Karpas-422 (cell line): ENCODE measurements around the gene ERC2. TPM values are rescaled to one million over a fixed set of nuclear protein-coding genes. Genes with fewer than 3 reads are reported as not detected.

Experiments
- DNase-seq: peaks from one replicate; pipeline ENCODE4 v3.0.0-alpha.2; 2015
- H2AFZ ChIP-seq: fragments of 200-600 bp; sonication (generic); 2 replicates; pipeline ENCODE4 v1.6.1; 2014; ENCODE audit warnings: antibody characterized with exemption, low read length, mixed read lengths
- H3K27ac ChIP-seq: fragments of 200-600 bp; sonication (generic); 2 replicates; pipeline ENCODE4 v1.5.1; 2014; ENCODE audit warnings: mild to moderate bottlenecking, low read length, moderate library complexity
- H3K27me3 ChIP-seq: fragments of 200-600 bp; sonication (generic); 2 replicates; pipeline ENCODE4 v1.6.1; 2014; ENCODE audit warnings: low read length, mixed read lengths
- H3K36me3 ChIP-seq: fragments of 200-600 bp; sonication (generic); 2 replicates; pipeline ENCODE4 v1.6.1; 2014; ENCODE audit warnings: low read length, mixed read lengths; ENCODE audit not compliant: insufficient read depth
- H3K4me1 ChIP-seq: fragments of 200-600 bp; sonication (generic); 2 replicates; pipeline ENCODE4 v1.6.1; 2014; ENCODE audit warnings: mild to moderate bottlenecking, low read length, mixed read lengths
- H3K4me2 ChIP-seq: fragments of 200-600 bp; sonication (generic); 2 replicates; pipeline ENCODE4 v1.6.1; 2014; ENCODE audit warnings: low read length, low read depth, mild to moderate bottlenecking; ENCODE audit not compliant: poor library complexity, severe bottlenecking
- H3K4me3 ChIP-seq: fragments of 200-600 bp; sonication (generic); 2 replicates; pipeline ENCODE4 v1.5.1; 2014; ENCODE audit warnings: mild to moderate bottlenecking, antibody characterized with exemption, low read length, mixed read lengths
- H3K79me2 ChIP-seq: fragments of 200-600 bp; sonication (generic); 2 replicates; pipeline ENCODE4 v1.6.1; 2014; ENCODE audit warnings: mild to moderate bottlenecking, low read length, mixed read lengths
- H3K9ac ChIP-seq: fragments of 200-600 bp; sonication (generic); 2 replicates; pipeline ENCODE4 v1.6.0; 2014; ENCODE audit warnings: low read length
- H3K9me2 ChIP-seq: fragments of 200-600 bp; sonication (generic), shearing (Covaris generic); replicated peaks from 2 replicates; pipeline ENCODE4 v1.6.0; 2014; ENCODE audit warnings: mild to moderate bottlenecking, low read length, moderate library complexity; ENCODE audit not compliant: insufficient read depth
- H3K9me3 ChIP-seq: fragments of 300-700, 200-600 bp; sonication (generic); 2 replicates; pipeline ENCODE4 v1.6.1; 2014; ENCODE audit warnings: low read length, mixed read lengths
- H4K20me1 ChIP-seq: fragments of 200-600 bp; sonication (generic); 2 replicates; pipeline ENCODE4 v1.6.1; 2014; ENCODE audit warnings: mild to moderate bottlenecking, antibody characterized with exemption, low read length, low read depth; ENCODE audit not compliant: insufficient read depth
- total RNA-seq: library from RNA; depleted of rRNA; stranded (reverse); fragments of >200 nt; shearing (Covaris generic); gene quantifications from 2 replicates; pipeline ENCODE4 v1.2.3, GENCODE V29; 2014; ENCODE audit warnings: low replicate concordance

Gene ERC2
- total RNA-seq, 1 experiment from 2014 or later = 3.7 TPM

- no peaks in the 10 kb centered on the region for H3K36me3 ChIP-seq
- no peak overlapping the region for H3K4me3 ChIP-seq
- no peaks in the 10 kb centered on the region for H3K9me2 ChIP-seq
- H3K27ac ChIP-seq = peak overlapping the region; percentile 60
- H3K79me2 ChIP-seq = no peaks in the 10 kb centered on the region
- no peaks in the 10 kb centered on the region; the same call in 1 of the 2 replicates for H3K9me3 ChIP-seq
- H3K4me2 ChIP-seq = no peak overlapping the region
- H3K4me1 ChIP-seq = peaks cover 57% of the 10 kb centered on the region
- no peaks in the 10 kb centered on the region for H4K20me1 ChIP-seq
- no peak overlapping the region for H3K9ac ChIP-seq
- no peak overlapping the region for H2AFZ ChIP-seq
- DNase-seq = peak; percentile 49
- no peaks in the 10 kb centered on the region for H3K27me3 ChIP-seq
Measured at GRCh38 chr3:55549177-55549576, 919.1 kb downstream of the ERC2 start.

GRCh38 chr3:55546866-55547669, 921.2 kb downstream of the ERC2 start:
- Histone ChIP-seq H3K79me2 (no peaks in the 10 kb centered on the region), H3K4me2 (peak overlapping the region; percentile 61), H3K36me3 (no peaks in the 10 kb centered on the region), H4K20me1 (no peaks in the 10 kb centered on the region), H3K4me1 (peaks cover 49% of the 10 kb centered on the region), H3K4me3 (no peak overlapping the region), H3K27me3 (no peaks in the 10 kb centered on the region), H3K9me3 (no peaks in the 10 kb centered on the region; the same call in 1 of the 2 replicates), H3K27ac (no peak overlapping the region; the same call in 1 of the 2 replicates), H3K9ac (no peak overlapping the region), H3K9me2 (no peaks in the 10 kb centered on the region), H2AFZ (no peak overlapping the region)
- DNase-seq = no peak

GRCh38 chr3:55545995-55546394, 922.3 kb downstream of the ERC2 start:
- no peaks in the 10 kb centered on the region for H3K79me2 ChIP-seq
- H3K27ac ChIP-seq = no peak overlapping the region
- no peaks in the 10 kb centered on the region; the same call in 1 of the 2 replicates for H3K9me3 ChIP-seq
- no peaks in the 10 kb centered on the region for H3K36me3 ChIP-seq
- no peaks in the 10 kb centered on the region; the same call in 1 of the 2 replicates for H3K27me3 ChIP-seq
- DNase-seq = no peak
- no peaks in the 10 kb centered on the region for H4K20me1 ChIP-seq
- H3K9ac ChIP-seq = no peak overlapping the region
- H2AFZ ChIP-seq = no peak overlapping the region
- peaks cover 49% of the 10 kb centered on the region for H3K4me1 ChIP-seq
- no peak overlapping the region for H3K4me2 ChIP-seq
- H3K4me3 ChIP-seq = no peak overlapping the region
- H3K9me2 ChIP-seq = no peaks in the 10 kb centered on the region

GRCh38 chr3:55544219-55544618, 924.0 kb downstream of the ERC2 start:
- Histone ChIP-seq H3K9me3 (no peaks in the 10 kb centered on the region), H3K4me2 (no peak overlapping the region), H3K4me3 (no peak overlapping the region), H2AFZ (no peak overlapping the region), H3K27me3 (no peaks in the 10 kb centered on the region; the same call in 1 of the 2 replicates), H3K9ac (no peak overlapping the region), H3K9me2 (no peaks in the 10 kb centered on the region), H3K36me3 (no peaks in the 10 kb centered on the region), H4K20me1 (no peaks in the 10 kb centered on the region), H3K79me2 (no peaks in the 10 kb centered on the region), H3K4me1 (peaks cover 42% of the 10 kb centered on the region), H3K27ac (no peak overlapping the region)
- DNase-seq = no peak

- no peaks in the 10 kb centered on the region for H3K9me3 ChIP-seq
- H3K79me2 ChIP-seq = no peaks in the 10 kb centered on the region
- no peak overlapping the region for H2AFZ ChIP-seq
- H3K9ac ChIP-seq = no peak overlapping the region
- H3K4me3 ChIP-seq = no peak overlapping the region
- no peaks in the 10 kb centered on the region for H3K9me2 ChIP-seq
- H3K27ac ChIP-seq = no peak overlapping the region
- H3K36me3 ChIP-seq = no peaks in the 10 kb centered on the region
- DNase-seq = no peak
- peaks cover 32% of the 10 kb centered on the region for H3K4me1 ChIP-seq
- H3K4me2 ChIP-seq = no peak overlapping the region
- H4K20me1 ChIP-seq = no peaks in the 10 kb centered on the region
- H3K27me3 ChIP-seq = no peaks in the 10 kb centered on the region; the same call in 1 of the 2 replicates
Measured at GRCh38 chr3:55543181-55543614, 925.1 kb downstream of the ERC2 start.

- H4K20me1 ChIP-seq = no peaks in the 10 kb centered on the region
- H3K9me2 ChIP-seq = no peaks in the 10 kb centered on the region
- H3K4me3 ChIP-seq = no peak overlapping the region
- H3K4me2 ChIP-seq = no peak overlapping the region
- DNase-seq = no peak
- H3K4me1 ChIP-seq = peaks cover 14% of the 10 kb centered on the region
- H3K36me3 ChIP-seq = no peaks in the 10 kb centered on the region
- no peak overlapping the region for H3K9ac ChIP-seq
- H3K9me3 ChIP-seq = no peaks in the 10 kb centered on the region
- H3K27me3 ChIP-seq = no peaks in the 10 kb centered on the region; the same call in 1 of the 2 replicates
- no peak overlapping the region for H3K27ac ChIP-seq
- no peaks in the 10 kb centered on the region for H3K79me2 ChIP-seq
- H2AFZ ChIP-seq = no peak overlapping the region
Measured at GRCh38 chr3:55541456-55541855, 926.8 kb downstream of the ERC2 start.

- Histone ChIP-seq H3K4me2 (no peak overlapping the region), H4K20me1 (no peaks in the 10 kb centered on the region), H3K4me3 (no peak overlapping the region), H3K4me1 (peaks cover 13% of the 10 kb centered on the region), H2AFZ (no peak overlapping the region), H3K36me3 (no peaks in the 10 kb centered on the region), H3K79me2 (no peaks in the 10 kb centered on the region), H3K27me3 (no peaks in the 10 kb centered on the region; the same call in 1 of the 2 replicates), H3K9ac (no peak overlapping the region), H3K9me3 (no peaks in the 10 kb centered on the region), H3K9me2 (no peaks in the 10 kb centered on the region), H3K27ac (no peak overlapping the region)
- DNase-seq = no peak
Measured at GRCh38 chr3:55541016-55541415, 927.3 kb downstream of the ERC2 start.

GRCh38 chr3:55540579-55540978, 927.7 kb downstream of the ERC2 start:
- H3K27me3 ChIP-seq = no peaks in the 10 kb centered on the region; the same call in 1 of the 2 replicates
- H3K4me2 ChIP-seq = no peak overlapping the region
- H3K9ac ChIP-seq = no peak overlapping the region
- no peaks in the 10 kb centered on the region for H3K9me2 ChIP-seq
- DNase-seq = no peak
- no peaks in the 10 kb centered on the region for H3K79me2 ChIP-seq
- no peaks in the 10 kb centered on the region for H3K36me3 ChIP-seq
- H2AFZ ChIP-seq = no peak overlapping the region
- H3K27ac ChIP-seq = no peak overlapping the region
- H3K4me1 ChIP-seq = peaks cover 13% of the 10 kb centered on the region
- no peak overlapping the region for H3K4me3 ChIP-seq
- no peaks in the 10 kb centered on the region for H4K20me1 ChIP-seq
- H3K9me3 ChIP-seq = no peaks in the 10 kb centered on the region
